NCI-H82 treated with DMSO at 0.1 percent for 48 hours (cell line): ENCODE measurements around the gene ANKRD55.
"Not testable (repeated sequence)": the region's sequence is repeated elsewhere in the genome, so short reads cannot be mapped to it uniquely, and the experiment has no call there.

Experiments
- DNase-seq: peaks from one replicate; lab custom pipeline; 2025; ENCODE audit not compliant: unreplicated experiment; lab: John Stamatoyannopoulos, UW

Gene ANKRD55

GRCh38 chr5:56110646-56111403 lies 122.3 kb downstream of the ANKRD55 start:
- no peak for DNase-seq

GRCh38 chr5:56108246-56108645 lies 124.9 kb downstream of the ANKRD55 start:
- no peak for DNase-seq

GRCh38 chr5:56106837-56107236 lies 126.3 kb downstream of the ANKRD55 start:
- DNase-seq: no peak

GRCh38 chr5:56105511-56106291 lies 127.4 kb downstream of the ANKRD55 start:
- no peak for DNase-seq

- DNase-seq: no peak
Measured at GRCh38 chr5:56102889-56103288, 130.2 kb downstream of the ANKRD55 start.

GRCh38 chr5:56102207-56102606 lies 130.9 kb downstream of the ANKRD55 start:
- DNase-seq: not testable (repeated sequence)

- no peak for DNase-seq
Measured at GRCh38 chr5:56101180-56101579, 131.9 kb downstream of the ANKRD55 start.

- no peak for DNase-seq
Measured at GRCh38 chr5:56100439-56101176, 132.5 kb downstream of the ANKRD55 start.

GRCh38 chr5:56099346-56099745 lies 133.8 kb downstream of the ANKRD55 start:
- DNase-seq: no peak

- no peak for DNase-seq
Measured at GRCh38 chr5:56097055-56097454, 136.1 kb downstream of the ANKRD55 start.

- DNase-seq: no peak
Measured at GRCh38 chr5:56095579-56096102, 137.5 kb downstream of the ANKRD55 start.

GRCh38 chr5:56094579-56095361 lies 138.4 kb downstream of the ANKRD55 start:
- no peak for DNase-seq

GRCh38 chr5:56093970-56094369 lies 139.2 kb downstream of the ANKRD55 start:
- DNase-seq: no peak

- DNase-seq: no peak
Measured at GRCh38 chr5:56092115-56092514, 141.0 kb downstream of the ANKRD55 start.

GRCh38 chr5:56091664-56092063 lies 141.5 kb downstream of the ANKRD55 start:
- DNase-seq: no peak

GRCh38 chr5:56090793-56091460 lies 142.2 kb downstream of the ANKRD55 start:
- DNase-seq: no peak

- no peak for DNase-seq
Measured at GRCh38 chr5:56088967-56089829, 143.9 kb downstream of the ANKRD55 start.

- DNase-seq: no peak
Measured at GRCh38 chr5:56088431-56088949, 144.6 kb downstream of the ANKRD55 start.

GRCh38 chr5:56085193-56085592 lies 147.9 kb downstream of the ANKRD55 start:
- no peak for DNase-seq
